DMS 273 treated with DMSO at 0.1 percent for 48 hours (cell line): ENCODE measurements around the gene FAM209B.
"Not testable (repeated sequence)": the region's sequence is repeated elsewhere in the genome, so short reads cannot be mapped to it uniquely, and the experiment has no call there.

Experiments
- DNase-seq: peaks from one replicate; lab custom pipeline; 2025; lab: John Stamatoyannopoulos, UW

Gene FAM209B, protein sequence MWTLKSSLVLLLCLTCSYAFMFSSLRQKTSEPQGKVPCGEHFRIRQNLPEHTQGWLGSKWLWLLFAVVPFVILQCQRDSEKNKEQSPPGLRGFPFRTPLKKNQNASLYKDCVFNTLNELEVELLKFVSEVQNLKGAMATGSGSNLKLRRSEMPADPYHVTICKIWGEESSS

DNA sequence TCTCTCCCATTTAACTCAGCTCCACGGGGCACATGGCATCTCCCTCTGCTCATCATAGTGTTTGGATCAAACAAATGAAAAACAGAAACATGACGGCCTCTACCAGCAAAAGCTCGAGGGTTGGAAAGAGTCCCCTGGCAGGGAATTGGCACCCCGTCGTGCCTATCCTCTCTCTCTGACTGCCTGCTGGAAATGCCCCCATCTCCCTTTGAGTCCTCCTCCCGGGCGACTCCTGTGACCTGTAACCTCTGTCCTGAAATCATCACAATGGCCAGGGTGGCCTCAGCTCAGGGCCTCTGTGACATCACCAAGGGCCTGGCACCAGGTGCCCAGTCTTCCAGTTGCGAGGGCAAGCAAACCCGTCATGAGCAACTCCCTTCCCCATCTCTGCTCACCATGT lies at the start of gene FAM209B:
TSS of gene FAM209B (plus strand) at position 301 of the 400 bp plus-strand sequence. CDS start at position 397, 96 bp downstream.
- DNase-seq: not testable (repeated sequence)

DNA sequence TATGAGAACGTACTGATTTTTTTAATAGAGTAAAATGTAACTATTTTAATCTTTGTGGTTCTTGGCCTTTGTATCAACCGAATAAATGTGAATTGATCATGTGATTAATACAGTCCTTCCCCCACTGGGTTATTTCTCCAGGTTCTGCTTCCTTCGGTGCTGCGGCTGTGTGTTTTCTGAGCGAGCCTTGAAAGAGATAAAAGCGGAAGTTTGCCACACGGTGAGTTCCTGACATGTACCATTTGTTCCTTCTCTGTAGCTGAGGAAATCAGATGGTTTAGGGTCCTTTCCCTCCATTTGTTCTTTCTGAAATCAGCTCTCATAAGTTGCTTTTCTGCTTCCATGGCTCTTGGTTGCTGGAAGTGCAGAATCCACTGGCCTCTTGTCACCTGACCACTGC lies 49.1 kb upstream of the FAM209B start:
- no peak for DNase-seq

DNA sequence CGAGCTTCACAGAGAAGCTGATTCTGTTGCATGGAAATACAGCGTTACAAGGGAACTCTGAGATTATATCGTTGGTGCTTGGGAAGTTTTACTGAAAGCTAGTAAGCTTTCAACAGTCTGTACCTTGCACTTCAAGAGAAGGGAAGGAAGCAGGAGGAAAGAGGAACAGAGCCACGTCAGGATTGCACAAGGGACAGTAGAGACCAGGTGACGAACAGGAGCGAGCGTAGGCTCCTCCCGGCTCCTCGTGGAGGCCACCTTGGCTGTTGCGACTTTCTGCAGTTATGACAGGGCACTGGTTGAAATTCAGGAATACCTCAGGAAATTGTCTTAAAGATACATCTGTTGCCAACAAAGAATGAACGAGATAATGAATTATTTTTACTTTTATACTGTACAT lies 45.8 kb upstream of the FAM209B start:
- DNase-seq: no peak

DNA sequence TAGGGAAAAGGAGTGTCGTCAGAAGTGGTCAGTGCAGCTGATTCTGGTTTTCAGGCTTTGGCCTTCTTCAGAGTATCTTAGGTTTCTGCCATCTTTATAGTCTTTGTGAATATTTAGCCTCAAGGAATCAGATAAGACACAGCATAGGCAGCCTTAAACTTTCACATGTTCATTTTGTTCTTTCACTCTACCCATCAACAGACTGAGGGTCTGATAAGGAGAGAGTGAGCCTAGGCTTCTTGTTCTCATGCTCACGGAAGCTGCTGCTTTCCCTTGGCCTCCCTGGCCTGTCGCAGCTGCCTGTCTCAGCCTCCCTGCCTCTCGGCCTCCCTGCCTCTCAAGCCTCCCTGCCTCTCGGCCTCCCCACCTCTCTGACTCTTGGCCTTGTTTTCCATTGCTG lies 44.5 kb upstream of the FAM209B start:
- DNase-seq: no peak

DNA sequence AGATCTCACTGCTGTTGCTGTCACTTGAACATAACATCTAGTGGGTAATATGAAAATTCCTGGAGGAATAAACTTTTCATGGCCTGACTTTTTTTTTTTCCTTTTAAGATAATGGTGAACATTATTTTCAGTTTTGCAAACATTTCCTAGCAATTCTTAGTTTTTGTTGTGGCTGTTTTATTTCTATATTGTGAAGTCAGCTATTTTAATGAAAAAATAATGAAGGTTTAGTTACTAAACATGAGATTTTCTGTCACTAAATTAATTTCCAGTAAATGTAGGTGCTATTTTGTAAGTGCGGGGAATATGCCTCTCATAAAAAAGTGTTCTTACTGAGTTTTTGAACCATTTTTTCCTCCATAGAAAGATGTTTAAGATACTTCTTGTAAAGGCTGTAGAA lies 31.9 kb upstream of the FAM209B start:
- no peak for DNase-seq

DNA sequence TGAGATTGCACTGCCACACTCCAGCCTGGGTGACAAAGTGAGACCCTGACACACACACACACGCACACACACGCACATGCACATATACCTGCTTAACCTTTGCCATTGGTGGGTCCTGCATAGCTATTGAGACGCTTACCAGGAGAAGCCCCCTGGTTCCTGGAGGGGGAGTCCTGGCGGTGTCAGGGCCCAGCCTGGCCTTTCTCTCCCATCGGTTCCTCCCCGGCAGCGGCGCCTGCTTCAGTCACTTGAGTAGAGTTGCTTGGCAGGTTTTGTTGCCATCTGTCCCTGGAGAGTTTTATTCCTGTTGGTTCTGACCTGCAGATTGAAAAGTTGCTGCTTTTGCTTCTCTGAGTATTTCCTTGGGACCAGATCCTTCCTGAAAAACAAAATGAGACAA lies 29.1 kb upstream of the FAM209B start:
- no peak for DNase-seq

DNA sequence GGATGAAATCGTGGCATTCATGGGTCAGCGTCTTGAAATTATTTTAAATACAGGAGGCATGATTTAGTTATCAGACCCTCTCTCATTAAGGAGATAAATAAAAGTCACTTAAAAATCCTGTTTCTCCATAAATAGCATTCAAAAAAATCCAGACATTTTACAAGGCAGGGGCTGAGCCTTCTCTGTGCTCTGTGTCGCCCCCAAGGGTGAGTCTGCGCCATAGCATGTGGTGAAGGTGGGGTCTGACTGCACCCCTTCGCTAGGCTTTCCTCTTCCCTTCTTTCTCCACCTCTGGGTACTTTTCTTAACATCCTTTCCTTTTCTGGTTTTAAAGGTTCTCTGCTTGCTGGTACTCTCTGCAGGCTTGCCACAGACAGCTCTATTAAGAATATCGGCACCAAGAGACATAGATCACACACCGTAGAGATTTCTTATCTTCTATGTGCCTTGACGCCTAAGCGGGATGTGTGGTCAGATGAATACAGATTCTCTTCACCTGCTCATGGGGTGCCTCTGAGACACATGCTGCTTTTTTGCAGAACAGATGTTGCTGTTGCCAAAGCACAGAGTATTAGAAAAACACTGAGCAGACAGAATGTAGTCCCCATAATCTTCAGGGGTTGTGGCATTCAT lies 28.6 kb upstream of the FAM209B start:
- no peak for DNase-seq

DNA sequence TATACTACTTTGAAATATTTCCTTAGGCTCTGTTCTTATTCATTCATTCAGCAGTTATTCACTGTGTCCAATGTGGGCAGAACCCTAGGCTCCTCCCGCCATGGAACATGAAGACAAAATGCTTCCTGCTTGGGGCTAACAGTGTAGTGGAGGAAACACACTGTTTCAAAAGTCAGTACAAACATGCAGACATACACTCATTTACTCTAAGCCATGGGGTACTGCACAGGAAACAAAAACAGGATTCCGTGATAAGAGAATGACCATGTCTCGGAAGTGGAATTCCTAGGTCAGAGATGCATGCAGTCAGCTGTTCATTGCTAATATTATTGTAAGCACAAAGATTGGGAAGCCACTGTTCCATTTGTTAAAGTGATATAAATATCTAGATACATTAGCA lies 26.9 kb upstream of the FAM209B start:
- DNase-seq: no peak

DNA sequence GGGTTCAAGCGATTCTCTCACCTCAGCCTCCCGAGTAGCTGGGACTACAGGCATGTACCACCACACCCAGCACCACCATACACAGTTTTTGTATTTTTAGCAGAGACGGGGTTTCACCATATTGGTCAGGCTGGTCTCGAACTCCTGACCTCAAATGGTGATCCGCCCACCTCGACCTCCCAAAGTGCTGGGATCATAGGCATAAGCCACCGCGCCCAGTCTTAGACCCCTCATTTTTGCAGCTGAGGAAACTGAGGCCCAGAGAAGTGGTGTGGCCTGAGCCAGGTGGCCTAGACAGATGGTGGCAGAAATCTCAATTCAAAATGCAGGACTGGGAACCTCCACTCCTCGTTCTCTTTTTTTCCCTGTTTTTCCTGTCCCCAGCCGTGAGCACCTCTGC lies 21.1 kb upstream of the FAM209B start:
- no peak for DNase-seq

DNA sequence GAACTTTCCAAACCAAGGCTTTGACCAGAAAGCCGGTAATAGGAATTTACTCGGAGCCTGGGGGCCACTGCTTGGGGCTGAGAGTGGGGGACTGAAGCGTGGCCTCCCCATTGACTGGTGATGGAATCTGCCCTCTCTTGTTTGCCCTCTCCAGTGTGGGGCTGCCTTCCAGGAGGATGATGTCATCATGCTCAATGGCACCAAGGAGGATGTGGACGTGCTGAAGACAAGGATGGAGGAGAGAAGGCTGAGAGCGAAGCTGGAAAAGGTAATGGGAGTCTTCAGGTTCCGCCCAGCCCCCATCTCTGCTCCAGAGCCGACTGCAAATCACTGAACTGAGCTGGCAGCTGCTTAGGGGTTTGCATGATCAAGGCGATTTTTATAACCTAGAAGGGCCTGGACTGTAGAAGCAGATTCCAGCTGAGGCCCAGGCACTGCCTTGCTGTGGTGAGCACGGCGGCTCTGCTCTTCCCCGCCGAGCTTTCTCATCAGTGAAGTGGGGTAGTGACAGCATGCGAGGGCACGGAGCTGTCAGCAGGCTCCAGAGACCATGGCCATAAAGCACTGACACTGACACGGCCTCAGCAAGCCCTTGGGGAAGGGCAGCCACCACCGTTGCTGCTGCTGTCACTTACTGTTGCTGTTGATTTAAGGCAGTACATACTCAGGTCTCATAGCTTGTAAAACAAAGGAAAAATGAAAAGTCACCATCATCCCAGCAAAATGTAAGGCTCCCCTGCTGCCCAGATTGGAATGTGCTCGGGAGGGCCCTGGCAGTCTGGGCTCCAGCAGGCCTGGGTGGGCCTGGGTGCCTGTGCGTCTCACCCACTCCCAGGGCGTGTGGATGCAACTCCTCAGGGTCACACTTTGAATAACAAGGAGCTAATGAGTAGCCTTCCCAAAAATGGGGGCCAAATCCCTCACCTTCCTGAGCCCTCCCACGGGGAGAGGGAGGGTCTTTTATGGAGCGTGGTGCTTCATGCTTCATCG lies 19.6 kb upstream of the FAM209B start:
- DNase-seq: no peak

DNA sequence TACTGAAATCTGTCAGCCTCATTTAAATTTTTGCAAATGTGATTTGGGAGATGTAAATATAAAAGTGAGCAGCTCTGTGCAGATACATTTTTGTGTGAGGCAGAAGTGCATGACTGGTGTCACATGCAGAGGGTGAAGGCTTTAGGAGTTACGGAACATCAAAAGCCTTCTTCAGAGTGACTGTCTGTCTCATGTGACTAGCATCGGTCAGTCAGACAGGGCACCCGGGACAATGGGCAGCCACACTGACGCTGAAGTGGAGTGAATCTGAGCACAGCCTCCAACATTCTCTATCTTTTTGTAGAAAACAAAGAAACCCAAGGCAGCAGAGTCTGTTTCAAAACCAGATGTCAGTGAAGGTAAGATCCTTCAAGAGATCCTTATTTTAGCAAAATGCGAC lies 16.4 kb upstream of the FAM209B start:
- DNase-seq: no peak

DNA sequence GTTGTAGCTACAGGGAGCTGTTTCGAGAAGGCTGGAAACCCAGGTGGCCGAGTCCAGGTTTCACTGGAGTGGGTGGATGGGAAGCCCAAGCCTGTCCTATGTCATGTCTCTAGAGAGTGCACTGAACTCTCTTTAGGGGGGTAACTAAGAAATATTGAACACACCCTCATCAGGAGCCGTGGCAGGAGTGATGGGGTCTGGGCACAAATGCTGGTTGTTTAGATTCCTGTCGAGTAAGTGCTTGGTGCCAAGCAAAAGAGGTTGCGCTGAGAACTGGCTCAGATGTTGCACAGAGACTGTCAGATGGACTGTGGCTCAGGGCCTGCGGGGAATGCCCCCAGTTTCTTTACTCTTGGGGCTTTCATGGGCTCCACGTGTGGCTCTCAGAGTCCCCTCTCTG lies 15.8 kb upstream of the FAM209B start:
- DNase-seq: no peak

DNA sequence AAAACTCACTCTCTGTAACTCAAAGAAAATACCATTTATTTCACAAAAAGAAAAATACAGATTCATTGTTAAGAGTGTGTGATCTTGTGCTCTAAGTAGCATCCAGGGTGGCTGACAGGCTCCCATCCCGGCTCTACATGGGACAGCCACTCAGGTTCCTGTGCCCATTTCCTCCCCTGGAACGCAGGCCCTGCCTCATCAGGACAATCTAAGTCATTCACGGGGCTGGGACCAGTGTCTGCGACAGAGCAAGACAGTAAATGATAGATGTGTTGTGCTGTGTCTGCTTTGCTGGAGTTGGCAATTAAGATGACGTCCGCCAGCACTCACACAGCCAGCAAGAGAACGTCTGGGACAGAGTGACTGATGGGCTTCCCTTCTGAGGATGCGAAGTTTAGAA lies 15.4 kb upstream of the FAM209B start:
- no peak for DNase-seq

DNA sequence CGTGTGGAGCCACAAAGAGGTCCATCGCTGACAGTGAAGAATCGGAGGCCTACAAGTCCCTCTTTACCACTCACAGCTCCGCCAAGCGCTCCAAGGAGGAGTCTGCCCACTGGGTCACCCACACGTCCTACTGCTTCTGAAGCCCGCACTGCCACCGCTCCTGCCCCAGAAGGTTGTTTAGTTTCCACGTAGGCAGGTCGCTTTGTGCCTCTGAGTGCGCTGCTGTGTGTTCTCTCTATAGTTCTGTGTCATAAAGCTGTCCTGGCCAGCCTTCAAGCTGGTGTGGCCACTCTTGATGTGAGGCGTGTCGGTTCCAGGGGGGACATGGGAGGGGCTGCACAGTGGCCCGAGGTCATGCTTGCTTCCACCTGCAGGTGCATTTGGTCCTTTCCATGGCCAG lies 14.9 kb upstream of the FAM209B start:
- no peak for DNase-seq

DNA sequence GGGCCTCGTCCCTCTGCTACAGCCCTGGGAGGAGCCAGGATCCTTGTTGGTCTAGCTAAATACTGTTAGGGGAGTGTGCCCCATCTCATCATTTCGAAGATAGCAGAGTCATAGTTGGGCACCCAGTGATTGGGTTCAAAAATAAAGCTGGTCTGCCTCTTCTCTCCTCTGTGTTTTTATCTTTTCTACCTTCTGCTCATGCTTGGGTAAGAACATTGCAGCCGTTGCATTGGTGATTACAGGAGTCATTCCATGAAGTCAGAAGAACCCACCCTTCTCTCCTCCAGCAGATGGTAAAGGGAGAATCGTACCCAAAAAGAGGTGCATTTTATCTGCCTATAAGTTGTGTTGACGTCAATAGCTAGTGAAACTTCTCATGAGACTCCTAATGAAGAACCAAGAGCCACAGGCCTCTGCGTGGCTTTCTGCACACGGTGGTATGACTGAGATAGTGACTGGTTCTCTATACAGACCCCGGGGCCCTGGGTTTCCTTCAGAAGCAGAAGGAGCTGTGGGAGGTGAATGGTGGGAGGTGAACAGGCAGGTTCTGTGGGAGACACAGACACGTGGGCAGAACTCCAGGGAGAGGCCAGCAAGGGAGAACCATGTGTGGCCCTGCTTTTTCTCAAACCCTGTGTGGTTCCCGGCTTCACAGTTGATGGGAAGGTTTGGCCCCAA lies 14.2 kb upstream of the FAM209B start:
- no peak for DNase-seq

DNA sequence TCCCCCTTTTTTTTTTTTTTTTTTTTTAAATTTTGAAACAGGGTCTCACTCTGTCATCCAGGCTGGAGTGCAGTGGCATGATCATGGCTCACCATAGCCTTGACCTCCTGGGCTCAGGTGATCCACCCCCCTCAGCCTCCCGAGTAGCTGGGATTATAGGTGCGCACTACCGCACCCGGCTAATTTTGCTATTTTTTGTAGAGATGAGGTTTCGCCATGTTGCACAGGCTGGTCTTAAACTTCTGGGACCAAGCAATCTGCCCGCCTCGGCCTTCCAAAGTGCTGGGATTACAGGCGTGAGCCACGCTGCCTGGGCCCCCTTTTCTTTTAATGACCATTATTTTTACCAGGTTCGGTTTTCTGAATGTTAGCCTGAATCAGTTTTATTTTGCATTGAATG lies 13.5 kb upstream of the FAM209B start:
- DNase-seq: no peak

DNA sequence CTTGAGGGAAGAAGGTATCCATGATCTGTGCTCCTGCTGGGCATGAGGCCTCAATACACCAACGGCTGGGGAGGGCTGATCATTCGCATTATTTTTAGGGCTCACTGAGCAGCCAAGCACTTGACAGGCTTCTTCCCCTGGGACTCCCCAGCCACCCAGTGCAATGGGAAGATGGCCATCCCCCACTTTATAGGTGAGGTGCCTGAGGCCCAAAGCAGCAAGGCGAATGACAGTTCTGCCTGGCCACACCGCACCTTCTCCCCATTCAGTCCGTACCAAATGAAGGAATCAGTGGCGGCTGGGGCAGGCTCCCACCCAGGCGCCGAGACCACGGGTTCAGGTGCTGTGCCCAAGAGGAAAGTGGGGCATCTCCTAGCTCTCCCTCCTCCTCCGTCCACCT lies 12.9 kb upstream of the FAM209B start:
- DNase-seq: no peak

DNA sequence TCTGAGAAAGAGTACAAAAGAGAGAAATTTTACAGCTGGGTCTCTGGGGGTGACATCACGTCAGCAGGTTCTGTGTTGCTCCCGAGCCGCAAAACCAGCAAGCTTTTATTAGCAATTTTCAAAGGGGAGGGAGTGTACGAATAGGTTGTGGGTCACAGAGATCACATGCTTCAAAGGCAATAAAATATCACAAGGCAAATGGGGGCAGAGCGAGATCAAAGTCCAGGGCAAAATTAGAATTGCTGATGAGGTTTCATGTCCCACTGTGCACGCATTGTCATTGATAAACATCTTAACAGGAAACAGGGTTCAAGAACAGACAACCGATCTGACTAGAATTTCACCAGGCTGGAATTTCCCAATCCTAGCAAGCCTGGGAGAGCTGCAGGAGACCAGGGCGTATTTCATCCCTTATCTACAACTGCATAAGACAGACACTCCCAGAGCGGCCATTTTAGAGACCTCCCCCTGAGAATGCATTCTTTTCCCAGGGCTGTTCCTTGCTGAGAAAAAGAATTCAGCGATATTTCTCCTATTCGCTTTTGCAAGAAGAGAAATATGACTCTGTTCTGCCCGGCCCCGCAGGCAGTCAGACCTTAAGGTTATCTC lies 12.2 kb upstream of the FAM209B start:
- DNase-seq: not testable (repeated sequence)

DNA sequence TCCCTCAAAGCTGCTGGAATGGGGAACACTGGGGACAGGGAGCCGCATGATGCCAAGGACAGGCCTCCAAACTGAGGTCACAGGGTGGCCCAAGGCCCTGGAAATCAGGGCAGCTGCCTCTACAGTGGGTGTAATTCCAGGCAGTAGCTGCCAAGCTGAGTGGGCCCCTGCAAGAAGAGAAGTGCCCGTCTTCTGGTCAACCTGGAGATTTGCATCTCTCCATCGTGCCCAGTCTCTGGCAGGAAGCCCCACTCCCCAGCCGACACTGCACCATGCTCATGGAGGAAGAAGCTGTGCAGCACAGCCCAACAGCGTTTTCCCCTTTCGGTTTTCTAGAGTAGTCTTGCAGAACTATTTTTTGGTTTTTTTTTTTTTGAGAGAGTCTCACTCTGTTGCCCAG lies 10.7 kb upstream of the FAM209B start:
- DNase-seq: no peak

DNA sequence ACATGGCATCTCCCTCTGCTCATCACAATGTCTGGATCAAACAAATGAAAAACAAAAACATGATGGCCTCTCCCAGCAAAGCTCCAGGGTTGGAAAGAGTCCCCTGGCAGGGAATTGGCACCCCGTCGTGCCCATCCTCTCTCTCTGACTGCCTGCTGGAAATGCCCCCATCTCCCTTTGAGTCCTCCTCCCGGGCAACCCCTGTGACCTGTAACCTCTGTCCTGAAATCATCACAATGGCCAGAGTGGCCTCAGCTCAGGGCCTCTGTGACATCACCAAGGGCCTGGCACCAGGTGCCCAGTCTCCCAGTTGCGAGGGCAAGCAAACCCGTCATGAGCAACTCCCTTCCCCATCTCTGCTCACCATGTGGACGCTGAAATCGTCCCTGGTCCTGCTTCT lies 8.6 kb upstream of the FAM209B start, which contains the start of gene FAM209A:
TSS of gene FAM209A (plus strand) at position 301 of the 400 bp plus-strand sequence. CDS start at position 366, 65 bp downstream.
- DNase-seq: not testable (repeated sequence)

DNA sequence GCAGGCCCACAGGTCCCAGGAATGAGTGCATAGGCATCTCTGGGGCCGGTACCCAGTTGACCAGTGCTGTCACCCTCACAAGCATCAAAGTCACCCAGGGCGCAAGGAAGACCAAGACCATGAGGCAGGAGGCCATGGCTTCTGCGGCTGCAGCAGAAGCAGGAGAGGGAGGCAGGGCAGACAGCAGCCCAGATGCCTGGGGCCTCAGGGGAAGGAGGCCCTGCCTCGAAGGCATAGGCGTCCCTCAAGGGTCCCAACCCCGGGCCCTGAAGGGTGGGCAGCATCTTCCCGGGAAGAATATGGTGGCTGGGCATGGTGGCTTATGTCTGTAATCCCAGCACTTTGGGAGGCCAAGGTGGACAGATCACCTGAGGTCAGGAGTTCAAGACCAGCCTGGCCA lies 5.5 kb upstream of the FAM209B start:
- no peak for DNase-seq

DNA sequence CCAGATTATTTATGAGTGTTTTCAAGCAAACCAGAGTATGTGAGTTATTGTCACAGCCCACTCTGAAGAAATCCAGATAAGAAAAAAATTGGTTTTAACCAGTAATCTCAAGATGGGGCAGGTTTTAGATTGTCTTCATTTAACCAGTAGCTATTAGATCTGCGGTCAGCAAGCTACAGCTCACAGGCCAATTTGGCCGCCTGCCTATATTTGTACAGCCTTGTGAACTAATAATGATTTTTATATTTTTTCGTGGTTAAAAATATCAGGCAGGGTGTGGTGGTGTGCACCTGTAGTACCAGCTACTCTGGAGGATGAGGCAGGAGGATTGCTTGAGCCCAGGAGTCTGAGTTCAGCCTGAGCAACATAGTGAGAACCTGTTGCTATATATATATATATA lies 5.0 kb downstream of the FAM209B start:
- DNase-seq: no peak
